Panc1 (cell line): ENCODE data around the gene VWA8. TPM values are rescaled to one million over a fixed set of nuclear protein-coding genes. Genes with fewer than 3 reads are reported as not detected.

Experiments
- ATAC-seq: fragments of 200-7000 bp; cut with Tn5 transposase; 2 replicates; pipeline ENCODE4 v1.9.1; 2020; ENCODE audit warnings: mild to moderate bottlenecking, moderate library complexity
- BruUV-seq: library from RNA; stranded (reverse); fragments of 400-500 nt; replicated peaks from 2 replicates; lab custom pipeline; 2021; lab: Mats Ljungman, UMichigan
- CTCF ChIA-PET: fragments of 300-600 bp; sonication (Branson Sonifier 250); formaldehyde crosslinking; loops from one replicate; lab custom pipeline; 2022; ENCODE audit warnings: antibody characterized with exemption; lab: Charles Lee
- POLR2A ChIA-PET: fragments of 300-600 bp; sonication (Branson Sonifier 250); formaldehyde crosslinking; loops from one replicate; lab custom pipeline; 2022; ENCODE audit warnings: antibody characterized with exemption; lab: Charles Lee
- DNase-seq: peaks from one replicate; pipeline ENCODE4 v3.0.0-alpha.2; 2010; ENCODE audit warnings: low read depth, low spot score
- H3K27ac ChIP-seq: 2 replicates; pipeline ENCODE4 v1.5.1; 2011; ENCODE audit warnings: mild to moderate bottlenecking, low read length, inconsistent platforms
- H3K27me3 ChIP-seq: fragments of 200-500 bp; sonication (Bioruptor generic); 2 replicates; pipeline ENCODE4 v1.6.0; 2014; ENCODE audit warnings: low read length, inconsistent platforms; ENCODE audit not compliant: control insufficient read depth, insufficient read depth
- H3K36me3 ChIP-seq: fragments of 200-500 bp; sonication (Bioruptor generic); 2 replicates; pipeline ENCODE4 v1.5.1; 2014; ENCODE audit warnings: inconsistent platforms, mild to moderate bottlenecking, low read length, moderate library complexity; ENCODE audit not compliant: control insufficient read depth, insufficient read depth
- H3K4me1 ChIP-seq: 2 replicates; pipeline ENCODE4 v1.5.1; 2011; ENCODE audit warnings: inconsistent platforms, mild to moderate bottlenecking, low read length, moderate library complexity; ENCODE audit not compliant: control insufficient read depth, insufficient read depth
- H3K4me3 ChIP-seq, 2 experiments: 2 replicates each; pipeline ENCODE4 v1.5.1; 2011 to 2012; ENCODE audit warnings: low read depth in 2 of 2, low read length in 2 of 2, mild to moderate bottlenecking in 2 of 2, inconsistent platforms in 1 of 2, moderate library complexity in 1 of 2
- H3K9me3 ChIP-seq: fragments of 200-500 bp; sonication (Bioruptor generic); 2 replicates; pipeline ENCODE4 v1.5.1; 2014; ENCODE audit warnings: low read depth, mild to moderate bottlenecking, inconsistent platforms, low read length, moderate library complexity; ENCODE audit not compliant: control insufficient read depth, insufficient read depth
- POLR2AphosphoS5 ChIP-seq: IDR thresholded peaks from 2 replicates; pipeline ENCODE4 v1.6.1; 2012; ENCODE audit warnings: mild to moderate bottlenecking, low read depth, low read length, moderate library complexity
- REST ChIP-seq, 2 experiments: IDR thresholded peaks; 2 replicates each; pipeline ENCODE4 v1.6.1; 2011 to 2012; ENCODE audit warnings: low read depth in 2 of 2, control low read depth in 1 of 2, low read length in 1 of 2, mild to moderate bottlenecking in 1 of 2, moderate library complexity in 1 of 2; ENCODE audit not compliant: insufficient read depth in 1 of 2
- SIN3A ChIP-seq: IDR thresholded peaks from 2 replicates; pipeline ENCODE4 v1.6.1; 2012; ENCODE audit warnings: low read depth, mild to moderate bottlenecking, low read length, moderate library complexity, borderline replicate concordance; ENCODE audit not compliant: insufficient read depth
- TCF7L2 ChIP-seq: IDR thresholded peaks from 2 replicates; pipeline ENCODE4 v1.6.1; 2011; ENCODE audit warnings: mild to moderate bottlenecking, low read depth, low read length, inconsistent platforms
- in situ Hi-C: cut with HindIII; loops from 2 replicates; pipeline ENCODE4 v1.10.0; 2016; ENCODE audit warnings: low sequenced_read_pairs, low pct_unique_long_range_greater_than_20kb
- intact Hi-C: fragments of 100-400 bp; cut with micrococcal nuclease; formaldehyde crosslinking; loops from one replicate; pipeline ENCODE4 v1.10.0; 2022; ENCODE audit not compliant: unreplicated experiment
- total RNA-seq: library from RNA; stranded (reverse); gene quantifications from one replicate; pipeline ENCODE4 v1.2.1, GENCODE V29; 2021; ENCODE audit not compliant: unreplicated experiment
- TF ChIP-seq, protein P1 (sequence below): fragments of 450-650 bp; IDR thresholded peaks from 2 replicates; pipeline ENCODE4 v1.5.1; 2017; ENCODE audit warnings: mild to moderate bottlenecking

VWA8 gene
- total RNA-seq, 1 experiment from 2014 or later = 11.2 TPM

- in situ Hi-C loops = no loop called here
- ATAC-seq = no peak
- no peak overlapping the region for H3K4me3 ChIP-seq
- H3K4me1 ChIP-seq = no peaks in the 10 kb centered on the region
- H3K36me3 ChIP-seq = no peaks in the 10 kb centered on the region
- H3K9me3 ChIP-seq = no peaks in the 10 kb centered on the region
- intact Hi-C loops = no loop called here
- TF ChIP-seq REST (IDR thresholded peaks at IDR 0.05; ENCODE audit: insufficient read depth in 1 of 2, low read depth in 2 of 2, low read length in 1 of 2) = no peak
- ChIA-PET CTCF (no interaction called here), POLR2A (no interaction called here)
- no TSS peak for BruUV-seq
- no peaks in the 10 kb centered on the region for H3K27me3 ChIP-seq
- no peak for DNase-seq
- no peak overlapping the region for H3K27ac ChIP-seq
Observed at GRCh38 chr13:41991936-41992335, 31.0 kb upstream of the VWA8 start.

- ChIA-PET CTCF (no interaction called here), POLR2A (no interaction called here)
- in situ Hi-C loops (no loop called here), intact Hi-C loops (no loop called here)
- BruUV-seq = no TSS peak
- TF ChIP-seq POLR2AphosphoS5 = no peak
- no peak for TF ChIP-seq SIN3A
- TF ChIP-seq, protein P1, sequence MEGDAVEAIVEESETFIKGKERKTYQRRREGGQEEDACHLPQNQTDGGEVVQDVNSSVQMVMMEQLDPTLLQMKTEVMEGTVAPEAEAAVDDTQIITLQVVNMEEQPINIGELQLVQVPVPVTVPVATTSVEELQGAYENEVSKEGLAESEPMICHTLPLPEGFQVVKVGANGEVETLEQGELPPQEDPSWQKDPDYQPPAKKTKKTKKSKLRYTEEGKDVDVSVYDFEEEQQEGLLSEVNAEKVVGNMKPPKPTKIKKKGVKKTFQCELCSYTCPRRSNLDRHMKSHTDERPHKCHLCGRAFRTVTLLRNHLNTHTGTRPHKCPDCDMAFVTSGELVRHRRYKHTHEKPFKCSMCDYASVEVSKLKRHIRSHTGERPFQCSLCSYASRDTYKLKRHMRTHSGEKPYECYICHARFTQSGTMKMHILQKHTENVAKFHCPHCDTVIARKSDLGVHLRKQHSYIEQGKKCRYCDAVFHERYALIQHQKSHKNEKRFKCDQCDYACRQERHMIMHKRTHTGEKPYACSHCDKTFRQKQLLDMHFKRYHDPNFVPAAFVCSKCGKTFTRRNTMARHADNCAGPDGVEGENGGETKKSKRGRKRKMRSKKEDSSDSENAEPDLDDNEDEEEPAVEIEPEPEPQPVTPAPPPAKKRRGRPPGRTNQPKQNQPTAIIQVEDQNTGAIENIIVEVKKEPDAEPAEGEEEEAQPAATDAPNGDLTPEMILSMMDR = no peak
- no peak for TF ChIP-seq TCF7L2
- TF ChIP-seq REST (IDR thresholded peaks at IDR 0.05; ENCODE audit: insufficient read depth in 1 of 2, low read depth in 2 of 2, low read length in 1 of 2) = no peak
- H3K36me3 ChIP-seq = no peaks in the 10 kb centered on the region
- H3K4me3 ChIP-seq = no peak overlapping the region
- no peak overlapping the region for H3K27ac ChIP-seq
- no peaks in the 10 kb centered on the region for H3K9me3 ChIP-seq
- H3K4me1 ChIP-seq = no peaks in the 10 kb centered on the region
- DNase-seq (no peak), ATAC-seq (no peak)
- no peaks in the 10 kb centered on the region for H3K27me3 ChIP-seq
Observed at GRCh38 chr13:41988244-41988643, 27.3 kb upstream of the VWA8 start.
